Fibroblast of lung (primary cell): ENCODE data around the gene KRT3. TPM values are rescaled to one million over a fixed set of nuclear protein-coding genes. Genes with fewer than 3 reads are reported as not detected.

Experiments
- DNase-seq, 2 donors: peaks; one replicate each; pipeline versions ENCODE4 v3.0.0 to v3.0.0-alpha.2; 2010; ENCODE audit warnings: low read depth in 2 of 2
- H2AFZ ChIP-seq: 2 replicates; pipeline ENCODE4 v1.5.1; 2012; ENCODE audit warnings: low read length, control low read depth, inconsistent platforms
- H3K27ac ChIP-seq: 2 replicates; pipeline ENCODE4 v1.5.1; 2011; ENCODE audit warnings: low read length, control low read depth; ENCODE audit not compliant: insufficient read depth
- H3K27me3 ChIP-seq: 2 replicates; pipeline ENCODE4 v1.5.1; 2011; ENCODE audit warnings: mild to moderate bottlenecking, low read length; ENCODE audit not compliant: control insufficient read depth, insufficient read depth
- H3K36me3 ChIP-seq: 2 replicates; pipeline ENCODE4 v1.5.1; 2011; ENCODE audit warnings: low read length; ENCODE audit not compliant: control insufficient read depth, insufficient read depth
- H3K4me1 ChIP-seq: 2 replicates; pipeline ENCODE4 v1.5.1; 2011; ENCODE audit warnings: low read length; ENCODE audit not compliant: control insufficient read depth, insufficient read depth; ENCODE audit errors: extremely low read depth
- H3K4me2 ChIP-seq: 2 replicates; pipeline ENCODE4 v1.5.1; 2011; ENCODE audit warnings: low read length, control low read depth; ENCODE audit not compliant: insufficient read depth; ENCODE audit errors: extremely low read depth
- H3K4me3 ChIP-seq, 4 experiments: fragments of 200-600 bp in 1 of 4; sonication (generic) in 1 of 4; replicated peaks in 1 of 4; 2 replicates each; pipeline ENCODE4 v1.5.1; 2011 to 2016; ENCODE audit warnings: low read length in 4 of 4, low read depth in 3 of 4, mild to moderate bottlenecking in 3 of 4, control low read depth in 2 of 4, inconsistent platforms in 1 of 4, mixed read lengths in 1 of 4; ENCODE audit not compliant: insufficient read depth in 1 of 4; ENCODE audit errors: control extremely low read depth in 1 of 4
- H3K79me2 ChIP-seq: 2 replicates; pipeline ENCODE4 v1.5.1; 2012; ENCODE audit warnings: mild to moderate bottlenecking, low read length, inconsistent platforms; ENCODE audit not compliant: control insufficient read depth, insufficient read depth
- H3K9ac ChIP-seq: 2 replicates; pipeline ENCODE4 v1.5.1; 2011; ENCODE audit warnings: mild to moderate bottlenecking, low read length, control low read depth; ENCODE audit not compliant: insufficient read depth
- H3K9me3 ChIP-seq: 2 replicates; pipeline ENCODE4 v1.5.1; 2012; ENCODE audit warnings: low read depth, low read length; ENCODE audit not compliant: control insufficient read depth, insufficient read depth
- H4K20me1 ChIP-seq: 2 replicates; pipeline ENCODE4 v1.5.1; 2011; ENCODE audit warnings: low read length; ENCODE audit not compliant: control insufficient read depth, insufficient read depth; ENCODE audit errors: extremely low read depth
- EZH2 ChIP-seq: IDR thresholded peaks from 2 replicates; pipeline ENCODE4 v1.5.1; 2012; ENCODE audit warnings: low read length, control low read depth, mild to moderate bottlenecking; ENCODE audit errors: missing control alignments
- polyA plus RNA-seq, 2 donors: library from polyadenylated mRNA; depleted of rRNA in 1 of 2; stranded (reverse) in 1 of 2; unstranded in 1 of 2; fragments of >200 nt; gene quantifications; 2 replicates each; pipeline ENCODE4 v1.2.1, GENCODE V29; 2011 to 2012; ENCODE audit warnings: missing spikeins in 1 of 2
- total RNA-seq: library from RNA; depleted of rRNA; stranded (reverse); fragments of >200 nt; gene quantifications from 2 replicates; pipeline ENCODE4 v1.2.1, GENCODE V29; 2014
- TF ChIP-seq, protein P1 (sequence below), 2 donors: IDR thresholded peaks in 1 of 2; conservative IDR thresholded peaks in 1 of 2; 1 replicate in 1 of 2; 2 replicates in 1 of 2; pipeline ENCODE4 v1.5.1; 2011 to 2012; ENCODE audit warnings: low read length in 2 of 2, control low read depth in 1 of 2, inconsistent platforms in 1 of 2, low read depth in 1 of 2, mild to moderate bottlenecking in 1 of 2

KRT3 gene
- total and polyA plus RNA-seq, 2 donors (not counting 1 experiment from before 2014, with no cell fraction given): not detected

DNA sequence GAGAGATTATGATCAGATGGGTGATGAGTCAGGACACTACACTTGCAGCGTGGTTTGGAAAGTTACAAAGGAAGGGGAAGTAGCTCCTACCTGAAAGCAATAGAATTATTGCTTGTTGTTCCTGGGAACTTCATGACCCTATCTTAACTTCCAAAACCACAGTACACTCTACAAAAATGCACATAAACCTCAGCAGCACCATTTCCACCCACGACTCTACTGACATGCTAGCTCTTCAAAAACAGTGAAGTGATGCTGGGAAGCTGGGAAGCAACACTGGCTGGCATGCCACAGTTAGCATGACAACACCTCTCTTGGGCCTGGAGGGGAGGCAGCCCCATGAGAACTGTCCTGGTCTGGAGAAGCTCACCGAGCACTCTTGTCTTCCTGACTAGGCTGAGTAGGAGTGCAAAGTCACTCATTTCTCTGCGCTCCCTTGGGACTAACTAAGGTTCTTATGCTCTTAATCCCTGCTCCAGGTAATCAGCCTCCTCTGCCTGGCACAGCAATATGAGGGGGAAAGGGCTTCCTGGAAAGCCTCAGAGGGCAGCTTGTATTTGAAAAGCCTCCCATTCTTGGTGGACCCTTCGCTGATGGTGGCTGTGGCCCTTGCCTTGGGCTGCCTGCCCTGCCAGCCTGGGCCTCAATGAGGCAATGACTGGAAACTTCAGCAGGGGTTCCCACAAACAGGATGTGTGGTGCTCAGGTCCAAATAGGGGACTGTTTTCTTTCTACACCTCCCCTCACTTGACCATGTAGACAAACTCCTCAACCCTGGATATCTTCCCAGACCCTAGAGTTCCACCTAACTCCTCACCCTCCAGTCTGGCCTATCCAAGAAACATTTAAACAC lies 1.2 kb downstream of the KRT3 start:
- Histone ChIP-seq H4K20me1 (no peaks in the 10 kb centered on the region), H2AFZ (no peak overlapping the region), H3K27me3 (peaks cover 11% of the 10 kb centered on the region), H3K4me1 (no peaks in the 10 kb centered on the region), H3K79me2 (no peaks in the 10 kb centered on the region), H3K27ac (no peak overlapping the region), H3K36me3 (no peaks in the 10 kb centered on the region), H3K9me3 (no peaks in the 10 kb centered on the region), H3K9ac (no peak overlapping the region), H3K4me2 (no peak overlapping the region), H3K4me3 (no peak overlapping the region)
- TF ChIP-seq, protein P1, sequence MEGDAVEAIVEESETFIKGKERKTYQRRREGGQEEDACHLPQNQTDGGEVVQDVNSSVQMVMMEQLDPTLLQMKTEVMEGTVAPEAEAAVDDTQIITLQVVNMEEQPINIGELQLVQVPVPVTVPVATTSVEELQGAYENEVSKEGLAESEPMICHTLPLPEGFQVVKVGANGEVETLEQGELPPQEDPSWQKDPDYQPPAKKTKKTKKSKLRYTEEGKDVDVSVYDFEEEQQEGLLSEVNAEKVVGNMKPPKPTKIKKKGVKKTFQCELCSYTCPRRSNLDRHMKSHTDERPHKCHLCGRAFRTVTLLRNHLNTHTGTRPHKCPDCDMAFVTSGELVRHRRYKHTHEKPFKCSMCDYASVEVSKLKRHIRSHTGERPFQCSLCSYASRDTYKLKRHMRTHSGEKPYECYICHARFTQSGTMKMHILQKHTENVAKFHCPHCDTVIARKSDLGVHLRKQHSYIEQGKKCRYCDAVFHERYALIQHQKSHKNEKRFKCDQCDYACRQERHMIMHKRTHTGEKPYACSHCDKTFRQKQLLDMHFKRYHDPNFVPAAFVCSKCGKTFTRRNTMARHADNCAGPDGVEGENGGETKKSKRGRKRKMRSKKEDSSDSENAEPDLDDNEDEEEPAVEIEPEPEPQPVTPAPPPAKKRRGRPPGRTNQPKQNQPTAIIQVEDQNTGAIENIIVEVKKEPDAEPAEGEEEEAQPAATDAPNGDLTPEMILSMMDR (conservative IDR thresholded peaks at IDR 0.05 in 1 of 2, IDR thresholded peaks at IDR 0.05 in 1 of 2; ENCODE audit: low read depth in 1 of 2, low read length in 2 of 2): no peak
- no peak for TF ChIP-seq EZH2
- peak in 1 of 2 donors; percentile 74 for DNase-seq

DNA sequence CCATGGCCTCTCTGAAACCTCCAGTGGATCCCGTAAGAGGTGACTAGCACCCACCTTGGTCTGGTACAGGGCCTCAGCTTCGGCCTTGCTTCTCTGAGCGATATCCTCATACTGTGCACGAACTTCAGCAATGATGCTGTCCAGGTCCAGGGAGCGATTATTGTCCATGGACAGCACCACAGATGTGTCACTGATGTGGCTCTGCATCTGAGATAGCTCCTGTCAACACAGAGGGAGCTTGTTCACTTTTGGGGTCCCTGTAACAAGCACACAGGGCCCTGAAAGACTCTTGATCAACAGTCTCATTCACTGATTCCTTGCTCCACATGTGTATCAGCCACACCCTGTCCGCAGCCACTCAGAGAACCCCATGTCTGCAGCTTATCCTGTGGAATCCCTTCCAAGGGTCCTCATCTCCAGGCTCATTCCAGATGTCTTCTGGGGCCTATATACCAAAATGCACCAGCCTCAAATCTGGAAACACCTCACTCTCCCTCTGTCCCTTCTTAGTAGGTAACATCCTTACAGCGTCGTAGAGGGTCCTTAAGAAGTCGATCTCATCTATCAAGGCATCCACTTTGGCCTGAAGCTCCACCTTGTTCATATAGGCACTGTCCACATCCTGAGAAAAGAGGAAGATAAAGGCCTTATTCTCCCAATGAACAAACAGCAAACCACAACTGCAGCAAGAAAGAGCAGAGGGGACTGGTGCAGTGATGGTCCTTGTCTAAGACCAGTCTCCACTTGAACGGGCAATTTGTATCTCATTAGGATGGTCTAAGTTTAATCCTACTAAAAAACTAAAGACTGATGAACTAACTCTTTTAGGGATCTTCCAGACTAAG lies 3.5 kb downstream of the KRT3 start:
- no peaks in the 10 kb centered on the region for H3K4me1 ChIP-seq
- no peak overlapping the region for H2AFZ ChIP-seq
- H3K79me2 ChIP-seq: no peaks in the 10 kb centered on the region
- H3K9ac ChIP-seq: no peak overlapping the region
- no peaks in the 10 kb centered on the region for H3K36me3 ChIP-seq
- H3K4me3 ChIP-seq: no peak overlapping the region
- DNase-seq: no peak
- peaks cover 17% of the 10 kb centered on the region for H3K27me3 ChIP-seq
- H3K9me3 ChIP-seq: no peaks in the 10 kb centered on the region
- H4K20me1 ChIP-seq: no peaks in the 10 kb centered on the region
- no peak overlapping the region for H3K4me2 ChIP-seq
- TF ChIP-seq EZH2: no peak
- no peak overlapping the region for H3K27ac ChIP-seq

DNA sequence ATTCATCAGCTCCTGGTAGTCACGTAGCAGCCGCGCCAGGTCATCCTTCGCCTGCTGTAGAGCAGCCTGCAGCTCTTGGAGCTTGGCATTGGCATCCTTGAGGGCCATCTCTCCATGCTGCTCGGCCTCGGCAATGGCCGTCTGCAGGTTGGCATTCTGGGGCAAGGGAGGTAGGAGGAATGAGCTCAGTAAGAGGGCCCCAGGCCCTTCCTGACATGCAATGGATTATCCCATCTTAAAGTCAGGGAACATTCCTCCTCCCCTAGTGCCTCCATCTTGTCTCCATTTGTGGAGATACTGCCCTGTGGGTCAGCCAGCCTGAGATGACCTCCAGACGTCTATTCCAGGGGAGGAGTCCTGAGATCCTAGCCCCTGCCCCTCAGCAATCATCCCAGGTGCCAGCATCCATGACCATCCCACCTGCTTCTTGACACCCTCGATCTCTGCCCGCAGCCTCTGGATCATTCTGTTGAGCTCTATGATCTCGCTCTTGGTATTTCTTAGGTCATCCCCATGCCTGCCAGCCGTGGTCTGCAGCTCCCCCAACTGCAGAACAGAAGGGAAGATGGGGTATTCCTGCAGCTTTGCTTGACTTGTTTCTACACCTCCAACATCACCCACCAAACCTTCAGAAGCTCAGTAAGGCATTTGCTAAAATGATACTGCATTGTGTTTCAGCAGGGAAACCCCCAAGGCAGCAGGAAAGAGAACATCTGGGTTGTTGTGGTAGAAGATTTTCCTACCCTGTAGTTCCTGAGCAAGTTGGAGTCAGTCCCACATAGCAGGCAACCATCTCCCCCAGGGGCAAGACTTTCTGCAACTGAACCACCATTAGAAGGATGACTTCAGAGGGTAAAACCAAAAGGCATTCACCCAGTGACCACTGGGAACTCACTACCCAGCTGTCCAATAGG lies 4.4 kb downstream of the KRT3 start:
- no peak overlapping the region for H2AFZ ChIP-seq
- no peaks in the 10 kb centered on the region for H3K4me1 ChIP-seq
- H3K9ac ChIP-seq: no peak overlapping the region
- peaks cover 17% of the 10 kb centered on the region for H3K27me3 ChIP-seq
- no peaks in the 10 kb centered on the region for H3K79me2 ChIP-seq
- no peak for DNase-seq
- no peaks in the 10 kb centered on the region for H4K20me1 ChIP-seq
- TF ChIP-seq, protein P1 (conservative IDR thresholded peaks at IDR 0.05 in 1 of 2, IDR thresholded peaks at IDR 0.05 in 1 of 2; ENCODE audit: low read depth in 1 of 2, low read length in 2 of 2): no peak
- TF ChIP-seq EZH2: no peak
- H3K4me2 ChIP-seq: no peak overlapping the region
- H3K27ac ChIP-seq: no peak overlapping the region
- H3K4me3 ChIP-seq: no peak overlapping the region
- H3K9me3 ChIP-seq: no peaks in the 10 kb centered on the region
- H3K36me3 ChIP-seq: no peaks in the 10 kb centered on the region
